Heart right ventricle (tissue), 16 donors: ENCODE results near the gene POLE3. TPM values are rescaled to one million over a fixed set of nuclear protein-coding genes. Genes with fewer than 3 reads are reported as not detected.

Source experiments
- ATAC-seq, 8 donors: fragments of 200-7000 bp; cut with Tn5 transposase; one replicate each; pipeline ENCODE4 v1.9.1; 2020; ENCODE audit warnings: mild to moderate bottlenecking in 8 of 8, moderate library complexity in 8 of 8, moderate number of reproducible peaks in 1 of 8
- DNase-seq, 2 donors: peaks; one replicate each; pipeline ENCODE4 v3.0.0-alpha.2; 2020
- H3K27ac ChIP-seq, 10 donors: fragments of 200-600 bp; sonication (generic) in 2 of 10; one replicate each; pipeline versions ENCODE4 v1.5.0 to v1.8.0; 2020 to 2022; ENCODE audit warnings: mild to moderate bottlenecking in 3 of 10
- H3K27me3 ChIP-seq, 7 donors: fragments of 200-600 bp; one replicate each; pipeline ENCODE4 v1.8.0; 2021 to 2022; ENCODE audit warnings: mild to moderate bottlenecking in 2 of 7
- H3K36me3 ChIP-seq, 9 donors: fragments of 200-600 bp; sonication (generic) in 1 of 9; one replicate each; pipeline versions ENCODE4 v1.5.0 to v1.8.0; 2020 to 2022; ENCODE audit warnings: mild to moderate bottlenecking in 2 of 9
- H3K4me1 ChIP-seq, 9 donors: fragments of 200-600 bp; sonication (generic) in 1 of 9; one replicate each; pipeline versions ENCODE4 v1.5.0 to v1.8.0; 2020 to 2022; ENCODE audit warnings: mild to moderate bottlenecking in 4 of 9
- H3K4me3 ChIP-seq, 10 donors: fragments of 200-600 bp; sonication (generic) in 2 of 10; one replicate each; pipeline versions ENCODE4 v1.5.0 to v1.8.0; 2020 to 2022; ENCODE audit warnings: mild to moderate bottlenecking in 7 of 10, moderate library complexity in 2 of 10
- H3K9me3 ChIP-seq, 11 donors: fragments of 200-600 bp in 10 of 11; sonication (generic) in 2 of 11; one replicate each; pipeline versions ENCODE4 v1.5.0 to v1.8.0; 2013 to 2022; ENCODE audit warnings: mild to moderate bottlenecking in 2 of 11, control low read depth in 1 of 11, moderate library complexity in 1 of 11
- WGBS, 2 donors: extraction: QIAGEN DNeasy Blood & Tissue Kit; methylation state at CpG; one replicate each; pipeline ENCODE4 v1.1.7; 2013; ENCODE audit warnings: inconsistent platforms in 1 of 2; 5-methylcytosine and 5-hydroxymethylcytosine counted together
- intact Hi-C, 10 donors: fragments of 100-400 bp; cut with DNase I; formaldehyde crosslinking; loops; one replicate each; pipeline versions ENCODE4 v1.11.1 to v1.14.2; 2022
- polyA plus RNA-seq, 2 donors: library from polyadenylated mRNA; stranded (reverse); fragments of 200-250 nt; gene quantifications; one replicate each; pipeline ENCODE4 v1.2.3, GENCODE V29; 2013
- total RNA-seq, 10 donors: library from RNA; stranded (reverse); fragmentation: NEBNext Ultra II Directional in 3 of 10; extraction: Animal tissue kit (Norgen Biotek cat#: 25700) in 3 of 10; gene quantifications; one replicate each; pipeline versions ENCODE4 v1.2.1 to v1.2.4, GENCODE V29; 2021 to 2023
- TF ChIP-seq, protein P1 (sequence below), 9 donors: fragments of 200-600 bp; sonication (generic) in 2 of 9; IDR thresholded peaks; one replicate each; pipeline versions ENCODE4 v1.5.0 to v1.8.0; 2021 to 2022; ENCODE audit warnings: antibody characterized with exemption in 9 of 9, mild to moderate bottlenecking in 5 of 9, moderate library complexity in 1 of 9
- donor health status: Arrhythmogenic right ventricular cardiomyopathy.
- donor health status: ischemic (EF 13 %, LVEDD 7.1; RV severe dilation, severe dysfunction).
- donor health status: healthy with polysubstance abuse.
- donor health status: DM: no; HTN: yes; CAD: no.
- donor health status: DM: no; HTN: no; CAD: no.
- donor health status: ischemic (EF 25% LVEDD 6.9; RV normal size, moderate dysfunction).
- donor health status: ischemic (EF 25% LVEDD 5.7; RV mildly dilated, moderate dysfunction).
- donor health status: healthy.
- donor health status: DM: yes; HTN: yes; CAD: no.
- donor health status: Ischemic cardiomyopathy.
- donor health status: ischemic (EF 35%, LVEDD 5.7; RV mildly dilated, moderate dysfunction).
- donor health status: nonischemic (EF 11% LVEDD 7.7; RV severe dilation, severe dysfunction).
- donor health status: DM: yes; HTN: yes; CAD: no.
- donor health status: PGD.
- donor health status: ischemic (EF 29% LVEDD 5.4; RV normal size, mild dysfunction).
- donor health status: nonischemic (EF 23%, LVEDD 6.1; RV moderate dilation, normal function).

POLE3 gene
- total and polyA plus RNA-seq, 12 donors: 14.2 to 45.0 (median 23.1) TPM

DNA sequence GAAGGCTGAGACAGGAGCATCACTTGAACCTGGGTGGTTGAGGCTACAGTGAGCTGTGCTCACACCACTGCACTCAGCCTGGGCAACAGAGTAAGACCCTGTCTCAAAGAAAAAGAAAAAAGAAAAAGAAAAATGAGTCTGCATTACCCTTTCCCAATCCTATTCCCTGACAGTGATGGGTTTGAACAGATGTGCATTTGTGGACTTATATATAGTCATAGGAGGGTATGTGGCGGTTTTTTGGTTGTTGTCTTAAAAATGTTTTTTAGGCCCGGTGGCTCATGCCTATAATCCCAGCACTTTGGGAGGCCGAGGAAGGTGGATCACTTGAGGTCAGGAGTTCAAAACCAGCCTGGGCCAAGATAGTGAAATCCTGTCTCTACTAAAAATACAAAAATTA lies 47.1 kb downstream of the POLE3 start:
- ATAC-seq (no peak), DNase-seq (no peak)
- Histone ChIP-seq H3K4me3 (no peak overlapping the region), H3K27me3 (no peaks in the 10 kb centered on the region), H3K36me3 (no peaks in the 10 kb centered on the region), H3K9me3 (no peaks in the 10 kb centered on the region), H3K27ac (no peak overlapping the region), H3K4me1 (peaks cover 0 to 11% (median 0%) of the 10 kb centered on the region in 9 donors)
- WGBS, 2 donors: 80 to 82% methylated on average over 3 of the region's 3 CpGs
- intact Hi-C loops: no loop called here
- TF ChIP-seq, protein P1, sequence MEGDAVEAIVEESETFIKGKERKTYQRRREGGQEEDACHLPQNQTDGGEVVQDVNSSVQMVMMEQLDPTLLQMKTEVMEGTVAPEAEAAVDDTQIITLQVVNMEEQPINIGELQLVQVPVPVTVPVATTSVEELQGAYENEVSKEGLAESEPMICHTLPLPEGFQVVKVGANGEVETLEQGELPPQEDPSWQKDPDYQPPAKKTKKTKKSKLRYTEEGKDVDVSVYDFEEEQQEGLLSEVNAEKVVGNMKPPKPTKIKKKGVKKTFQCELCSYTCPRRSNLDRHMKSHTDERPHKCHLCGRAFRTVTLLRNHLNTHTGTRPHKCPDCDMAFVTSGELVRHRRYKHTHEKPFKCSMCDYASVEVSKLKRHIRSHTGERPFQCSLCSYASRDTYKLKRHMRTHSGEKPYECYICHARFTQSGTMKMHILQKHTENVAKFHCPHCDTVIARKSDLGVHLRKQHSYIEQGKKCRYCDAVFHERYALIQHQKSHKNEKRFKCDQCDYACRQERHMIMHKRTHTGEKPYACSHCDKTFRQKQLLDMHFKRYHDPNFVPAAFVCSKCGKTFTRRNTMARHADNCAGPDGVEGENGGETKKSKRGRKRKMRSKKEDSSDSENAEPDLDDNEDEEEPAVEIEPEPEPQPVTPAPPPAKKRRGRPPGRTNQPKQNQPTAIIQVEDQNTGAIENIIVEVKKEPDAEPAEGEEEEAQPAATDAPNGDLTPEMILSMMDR (IDR thresholded peaks at IDR 0.05): no peak

DNA sequence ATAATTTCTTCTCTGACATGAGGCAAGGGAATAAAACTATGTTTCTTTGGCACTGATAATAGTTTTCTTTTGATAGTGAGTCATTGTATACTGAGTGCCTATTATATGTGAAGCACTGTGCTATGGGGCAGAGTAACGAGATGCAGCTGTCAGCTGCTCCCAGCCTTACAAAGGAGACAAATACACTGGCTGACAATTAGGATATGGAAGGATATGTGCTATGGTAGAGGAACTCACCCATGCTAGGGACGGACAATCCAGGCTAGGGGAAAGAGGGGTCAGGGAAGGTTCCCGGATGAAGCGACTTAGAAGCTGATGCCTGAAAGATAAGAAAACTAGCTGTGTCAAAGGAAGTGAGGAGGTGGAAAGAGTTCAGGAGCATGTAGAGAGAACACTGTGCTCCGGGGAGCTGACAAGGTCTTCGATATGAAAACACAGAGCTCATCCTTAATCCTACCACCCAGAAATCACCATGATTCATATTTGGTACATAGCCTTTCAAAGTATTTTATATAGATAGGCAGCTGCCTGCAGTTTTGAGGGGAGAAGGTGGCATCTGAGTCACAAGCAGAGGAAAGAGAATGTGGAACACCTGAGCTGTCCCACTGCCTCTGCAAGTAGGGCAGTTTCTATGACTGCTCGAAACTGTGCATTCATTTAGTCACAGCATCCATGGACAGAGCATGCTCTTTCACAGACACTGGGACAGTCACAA lies 49.0 kb downstream of the POLE3 start:
- H3K27me3 ChIP-seq: no peaks in the 10 kb centered on the region
- intact Hi-C loops: no loop called here
- H3K4me3 ChIP-seq: no peak overlapping the region
- ATAC-seq (no peak), DNase-seq (no peak)
- TF ChIP-seq, protein P1 (IDR thresholded peaks at IDR 0.05): no peak
- no peak overlapping the region for H3K27ac ChIP-seq
- H3K9me3 ChIP-seq: no peaks in the 10 kb centered on the region
- 55 to 73% methylated on average over 7 of the region's 7 CpGs for WGBS, 2 donors
- no peaks in the 10 kb centered on the region for H3K36me3 ChIP-seq
- H3K4me1 ChIP-seq: peaks cover 0 to 7% (median 0%) of the 10 kb centered on the region in 9 donors

DNA sequence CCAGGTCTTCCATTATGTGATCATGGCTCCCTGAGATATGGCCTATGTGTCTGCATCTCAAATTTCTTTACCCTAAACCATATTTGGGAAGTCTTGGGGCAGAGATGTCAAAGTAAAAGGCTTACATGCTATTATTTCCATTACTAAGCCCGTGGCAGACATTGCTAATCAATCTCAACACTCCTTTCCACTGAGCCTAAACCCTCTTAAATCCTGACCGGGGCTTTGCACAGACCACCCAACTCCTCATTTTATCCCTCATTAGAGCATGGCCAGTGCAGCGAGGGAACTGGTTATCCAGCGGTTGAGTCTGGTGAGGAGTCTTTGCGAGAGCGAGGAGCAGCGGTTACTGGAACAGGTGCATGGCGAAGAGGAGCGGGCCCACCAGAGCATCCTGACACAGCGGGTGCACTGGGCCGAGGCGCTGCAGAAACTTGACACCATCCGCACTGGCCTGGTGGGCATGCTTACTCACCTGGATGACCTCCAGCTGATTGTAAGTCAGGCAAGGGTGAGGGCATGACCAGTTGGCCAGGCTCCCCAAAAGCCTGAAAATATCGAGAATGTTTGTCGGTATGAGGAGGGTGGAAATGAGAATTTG lies 50.1 kb downstream of the POLE3 start:
- DNase-seq: no peak
- ATAC-seq: peak in 1 of 8 donors; percentile 62
- 88 to 89% methylated on average over 15 of the region's 15 CpGs for WGBS, 2 donors

DNA sequence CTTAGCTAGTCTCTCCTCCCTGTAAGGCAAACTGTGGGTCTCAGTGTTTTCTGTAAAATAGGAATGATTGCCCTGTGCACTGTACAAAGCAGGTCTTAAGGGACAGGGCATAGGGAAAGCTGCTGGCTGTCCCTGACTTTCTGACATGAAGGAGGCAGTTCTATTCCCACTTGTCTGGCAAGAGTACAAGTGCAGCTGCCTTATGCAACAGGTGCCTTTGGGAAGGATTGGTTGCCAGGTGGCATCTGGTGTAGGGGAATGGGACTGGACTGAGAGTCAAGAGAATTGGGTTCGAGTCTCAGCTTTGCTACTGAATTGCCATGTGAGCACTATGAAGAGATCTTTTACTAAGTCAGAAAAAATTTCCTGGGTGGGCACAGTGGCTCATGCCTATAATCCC lies 51.1 kb downstream of the POLE3 start:
- peaks cover 0 to 5% (median 0%) of the 10 kb centered on the region in 9 donors for H3K4me1 ChIP-seq
- intact Hi-C loops: loop anchor here in 2 of 10 donors (5.0 to 10.0 kb wide), 2 partner anchors 38 to 65 kb away; no protein-coding TSS in a partner anchor
- H3K27me3 ChIP-seq: no peaks in the 10 kb centered on the region
- no peak overlapping the region for H3K4me3 ChIP-seq
- ATAC-seq (peak in 6 of 8 donors; percentile 37 to 73 (median 60)), DNase-seq (no peak)
- H3K9me3 ChIP-seq: no peaks in the 10 kb centered on the region
- TF ChIP-seq, protein P1 (IDR thresholded peaks at IDR 0.05): no peak
- no peak overlapping the region for H3K27ac ChIP-seq
- 72 to 86% methylated on average over 1 of the region's 1 CpG for WGBS, 2 donors
- H3K36me3 ChIP-seq: no peaks in the 10 kb centered on the region

More for the DNA sequence above, 50.1 kb downstream of the POLE3 start:
- H3K4me3 ChIP-seq: no peak overlapping the region
- TF ChIP-seq, protein P1 (IDR thresholded peaks at IDR 0.05): no peak
- intact Hi-C loops: no loop called here
- no peak overlapping the region for H3K27ac ChIP-seq
- H3K4me1 ChIP-seq: peaks cover 0 to 5% (median 0%) of the 10 kb centered on the region in 9 donors
- H3K27me3 ChIP-seq: no peaks in the 10 kb centered on the region
- H3K9me3 ChIP-seq: no peaks in the 10 kb centered on the region
- no peaks in the 10 kb centered on the region for H3K36me3 ChIP-seq

Other genes with a start within 250 kb of the POLE3 start
- gene FKBP15, start 189.4 kb downstream of the POLE3 start, total RNA-seq: 10 to 100 TPM; 16.3 to 27.9 (median 20.1) TPM
- 10 to 100 TPM; 10.7 to 12.4 TPM for gene FKBP15, start 189.4 kb downstream of the POLE3 start, polyA plus RNA-seq
- 10 to 100 TPM in 7 of 10 donors, 1 to 10 TPM in 3; 9.3 to 18.4 (median 10.9) TPM for gene SLC31A1, start 189.1 kb downstream of the POLE3 start, total RNA-seq
- gene SLC31A1, start 189.1 kb downstream of the POLE3 start, polyA plus RNA-seq: 10 to 100 TPM in 1 of 2 donors, 1 to 10 TPM in 1; 3.6 to 13.0 TPM
- gene CDC26, start 135.1 kb downstream of the POLE3 start, total RNA-seq: 10 to 100 TPM; 26.7 to 39.7 (median 30.8) TPM
- gene CDC26, start 135.1 kb downstream of the POLE3 start, polyA plus RNA-seq: 10 to 100 TPM; 24.6 to 48.8 TPM
- gene PRPF4, start 135.0 kb downstream of the POLE3 start, total RNA-seq: 10 to 100 TPM; 10.7 to 17.2 (median 13.3) TPM
- gene PRPF4, start 135.0 kb downstream of the POLE3 start, polyA plus RNA-seq: 10 to 100 TPM in 1 of 2 donors, 1 to 10 TPM in 1; 5.3 to 13.7 TPM
- under 1 TPM in 1 of 10 donors, not detected in 9; 0.53 TPM for gene RNF183, start 107.3 kb downstream of the POLE3 start, total RNA-seq
- gene RNF183, start 107.3 kb downstream of the POLE3 start, polyA plus RNA-seq: under 1 TPM in 1 of 2 donors, not detected in 1; 0.03 TPM
- gene WDR31, start 70.4 kb downstream of the POLE3 start, total RNA-seq: 10 to 100 TPM; 13.6 to 29.0 (median 18.8) TPM
- gene WDR31, start 70.4 kb downstream of the POLE3 start, polyA plus RNA-seq: 1 to 10 TPM; 3.4 to 7.9 TPM
- gene BSPRY, start 61.1 kb downstream of the POLE3 start, total RNA-seq: 1 to 10 TPM in 8 of 10 donors, under 1 TPM in 2; 0.55 to 4.2 (median 1.6) TPM
- gene BSPRY, start 61.1 kb downstream of the POLE3 start, polyA plus RNA-seq: 1 to 10 TPM in 1 of 2 donors, under 1 TPM in 1; 0.44 to 2.8 TPM
- gene HDHD3, start 33.7 kb downstream of the POLE3 start, total RNA-seq: 10 to 100 TPM; 10.9 to 40.3 (median 17.2) TPM
- 10 to 100 TPM; 20.0 to 42.5 TPM for gene HDHD3, start 33.7 kb downstream of the POLE3 start, polyA plus RNA-seq
- 100 to 1,000 TPM in 6 of 10 donors, 10 to 100 TPM in 4; 60.9 to 239 (median 103) TPM for gene ALAD, start 9.4 kb downstream of the POLE3 start, total RNA-seq
- 10 to 100 TPM; 48.4 to 54.9 TPM for gene ALAD, start 9.4 kb downstream of the POLE3 start, polyA plus RNA-seq
- 1 to 10 TPM in 1 of 10 donors, under 1 TPM in 7, not detected in 2; 0.17 to 1.1 (median 0.31) TPM for gene C9orf43, start 72 bp upstream of the POLE3 start, total RNA-seq
- under 1 TPM; 0.06 to 0.29 TPM for gene C9orf43, start 72 bp upstream of the POLE3 start, polyA plus RNA-seq
- gene RGS3, start 53.1 kb upstream of the POLE3 start, total RNA-seq: 100 to 1,000 TPM in 9 of 10 donors, 10 to 100 TPM in 1; 98.7 to 201 (median 140) TPM
- 100 to 1,000 TPM in 1 of 2 donors, 10 to 100 TPM in 1; 65.4 to 125 TPM for gene RGS3, start 53.1 kb upstream of the POLE3 start, polyA plus RNA-seq